ENCODE data around the gene ENTREP1.

Gene ENTREP1

GRCh38 chr9:69357030-69357775 lies 32.2 kb downstream of the ENTREP1 start:
- H3K9me2 ChIP-seq (replicated peaks; ENCODE audit: control insufficient read depth, low read length), result no peaks in the 10 kb centered on the region
- no peaks in the 10 kb centered on the region for H4K20me1 ChIP-seq (ENCODE audit: control insufficient read depth, insufficient read depth, low read depth, low read length)
- no peaks in the 10 kb centered on the region for H3K4me1 ChIP-seq (ENCODE audit: control insufficient read depth, low read length)
- H3K79me2 ChIP-seq (ENCODE audit: control insufficient read depth, low read length), result no peaks in the 10 kb centered on the region
- H3K9me3 ChIP-seq (ENCODE audit: control insufficient read depth, insufficient read depth, low read length), result no peaks in the 10 kb centered on the region; the same call in 1 of the 2 replicates
- no peaks in the 10 kb centered on the region for H3F3A ChIP-seq (ENCODE audit: control insufficient read depth, insufficient read depth)
- no peak overlapping the region for H3K27ac ChIP-seq (ENCODE audit: low read depth, low read length)
- no peaks in the 10 kb centered on the region for H3K27me3 ChIP-seq (ENCODE audit: control insufficient read depth, low read length)
- TF ChIP-seq EZH2phosphoT487 (IDR thresholded peaks at IDR 0.05; ENCODE audit: borderline replicate concordance, low read length) (no peak), CTCF (IDR thresholded peaks at IDR 0.05; ENCODE audit: low read depth, low read length, poor library complexity, severe bottlenecking) (no peak)
- H3K4me2 ChIP-seq (ENCODE audit: low read length), result no peak overlapping the region
- no peaks in the 10 kb centered on the region for H3K36me3 ChIP-seq (ENCODE audit: control insufficient read depth, low read length)
- H3K4me3 ChIP-seq (ENCODE audit: low read length), result no peak overlapping the region

DNA sequence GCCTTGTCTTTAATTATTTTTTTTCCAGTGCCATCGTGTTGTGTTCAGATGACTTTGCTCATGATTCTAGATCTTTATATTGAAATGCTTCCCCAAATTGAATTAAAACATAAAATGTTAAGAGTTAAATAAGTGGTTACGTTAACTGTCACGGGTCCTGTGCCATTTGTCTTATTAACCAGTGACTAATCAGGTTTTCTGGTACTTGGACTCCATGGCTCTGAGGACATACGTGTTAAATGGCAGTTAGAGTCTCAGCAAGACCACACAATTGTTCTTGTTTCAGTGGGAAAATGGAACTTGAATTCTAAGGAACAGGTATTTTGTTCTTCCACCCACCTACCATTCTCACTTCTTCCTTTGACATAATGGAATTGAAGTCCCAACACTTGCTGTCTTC lies 32.8 kb downstream of the ENTREP1 start:
- Histone ChIP-seq H3K27ac (ENCODE audit: low read depth, low read length) (no peak overlapping the region), H4K20me1 (ENCODE audit: control insufficient read depth, insufficient read depth, low read depth, low read length) (no peaks in the 10 kb centered on the region), H3K4me2 (ENCODE audit: low read length) (no peak overlapping the region), H3K27me3 (ENCODE audit: control insufficient read depth, low read length) (no peaks in the 10 kb centered on the region), H3K36me3 (ENCODE audit: control insufficient read depth, low read length) (no peaks in the 10 kb centered on the region), H3K9me2 (replicated peaks; ENCODE audit: control insufficient read depth, low read length) (no peaks in the 10 kb centered on the region), H3K9me3 (ENCODE audit: control insufficient read depth, insufficient read depth, low read length) (no peaks in the 10 kb centered on the region; the same call in 1 of the 2 replicates), H3F3A (ENCODE audit: control insufficient read depth, insufficient read depth) (no peaks in the 10 kb centered on the region), H3K4me3 (ENCODE audit: low read length) (no peak overlapping the region), H3K79me2 (ENCODE audit: control insufficient read depth, low read length) (no peaks in the 10 kb centered on the region), H3K4me1 (ENCODE audit: control insufficient read depth, low read length) (no peaks in the 10 kb centered on the region)
- TF ChIP-seq EZH2phosphoT487 (IDR thresholded peaks at IDR 0.05; ENCODE audit: borderline replicate concordance, low read length) (no peak), CTCF (IDR thresholded peaks at IDR 0.05; ENCODE audit: low read depth, low read length, poor library complexity, severe bottlenecking) (no peak)

GRCh38 chr9:69363191-69363590 lies 38.2 kb downstream of the ENTREP1 start:
- TF ChIP-seq CTCF (IDR thresholded peaks at IDR 0.05; ENCODE audit: low read depth, low read length, poor library complexity, severe bottlenecking) (no peak), EZH2phosphoT487 (IDR thresholded peaks at IDR 0.05; ENCODE audit: borderline replicate concordance, low read length) (no peak)
- Histone ChIP-seq H3K4me2 (ENCODE audit: low read length) (no peak overlapping the region), H4K20me1 (ENCODE audit: control insufficient read depth, insufficient read depth, low read depth, low read length) (no peaks in the 10 kb centered on the region), H3K27me3 (ENCODE audit: control insufficient read depth, low read length) (no peaks in the 10 kb centered on the region), H3K4me3 (ENCODE audit: low read length) (no peak overlapping the region), H3K9me3 (ENCODE audit: control insufficient read depth, insufficient read depth, low read length) (no peaks in the 10 kb centered on the region; the same call in 1 of the 2 replicates), H3K79me2 (ENCODE audit: control insufficient read depth, low read length) (no peaks in the 10 kb centered on the region), H3K36me3 (ENCODE audit: control insufficient read depth, low read length) (no peaks in the 10 kb centered on the region), H3K27ac (ENCODE audit: low read depth, low read length) (no peak overlapping the region), H3K4me1 (ENCODE audit: control insufficient read depth, low read length) (no peaks in the 10 kb centered on the region), H3F3A (ENCODE audit: control insufficient read depth, insufficient read depth) (no peaks in the 10 kb centered on the region), H3K9me2 (replicated peaks; ENCODE audit: control insufficient read depth, low read length) (no peaks in the 10 kb centered on the region)
